NCI-H510A (cell line): Measurements from ENCODE around the gene C9orf50.

Source experiments
- DNase-seq: peaks from one replicate; lab custom pipeline; 2025; lab: John Stamatoyannopoulos, UW

Gene C9orf50

DNA sequence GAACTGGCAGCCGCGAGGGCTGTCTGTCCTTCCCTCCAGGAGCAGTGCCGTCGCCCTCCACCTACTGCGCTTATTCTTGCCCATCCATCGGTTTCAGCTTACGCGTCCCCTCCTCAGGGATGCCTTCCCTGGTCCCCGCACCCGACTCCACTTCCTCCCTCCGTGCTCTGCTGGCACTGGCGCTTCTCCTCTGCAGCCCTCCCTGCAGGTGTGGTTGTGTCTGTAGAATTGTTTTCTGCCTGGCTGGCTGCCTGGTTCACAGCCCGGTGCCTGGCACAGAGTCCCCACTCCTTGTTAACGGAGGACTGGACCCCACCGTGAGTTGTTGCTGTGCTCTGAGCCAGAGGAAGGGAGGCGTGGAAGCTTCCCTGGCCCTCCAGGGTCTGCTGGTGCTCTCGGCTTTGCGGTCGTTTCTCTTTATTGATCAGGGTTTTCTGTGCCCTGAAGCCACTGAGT, 10.8 kb upstream of the C9orf50 start:
- DNase-seq = no peak

DNA sequence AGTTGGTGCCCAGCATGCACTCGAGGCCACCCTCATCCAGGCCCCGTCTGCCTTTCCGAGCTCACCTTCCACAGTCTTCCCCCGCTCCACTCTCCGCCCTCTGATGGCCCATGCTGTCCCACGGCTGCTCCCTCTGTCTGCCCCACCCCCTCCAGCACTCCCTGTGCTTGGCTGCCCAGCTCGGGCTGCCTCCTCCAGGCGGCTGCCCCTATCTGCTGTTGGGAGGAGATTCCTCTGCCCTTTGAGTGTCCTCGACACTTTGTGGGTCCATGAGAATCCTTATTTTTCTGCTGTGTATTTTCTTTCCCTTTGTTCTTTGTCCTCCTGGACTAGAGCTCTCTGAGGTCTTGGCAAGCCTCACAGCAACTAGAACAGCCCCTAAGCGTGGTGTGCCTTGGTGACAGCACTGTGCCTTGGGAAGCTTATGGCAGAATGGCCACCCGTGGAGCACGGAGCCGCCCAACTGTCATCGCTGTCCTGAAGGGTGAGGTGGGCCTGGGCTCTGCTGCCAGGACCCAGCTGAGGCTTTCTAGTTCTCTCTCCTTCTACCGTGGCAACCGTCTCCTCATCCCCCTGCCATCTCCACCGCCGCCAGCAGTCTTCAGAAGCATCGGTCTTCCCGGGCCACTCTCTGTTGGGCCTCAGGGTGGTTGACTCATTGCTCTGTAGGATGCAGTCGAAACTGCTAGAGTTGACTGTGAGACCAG, 10.2 kb upstream of the C9orf50 start:
- DNase-seq = no peak

DNA sequence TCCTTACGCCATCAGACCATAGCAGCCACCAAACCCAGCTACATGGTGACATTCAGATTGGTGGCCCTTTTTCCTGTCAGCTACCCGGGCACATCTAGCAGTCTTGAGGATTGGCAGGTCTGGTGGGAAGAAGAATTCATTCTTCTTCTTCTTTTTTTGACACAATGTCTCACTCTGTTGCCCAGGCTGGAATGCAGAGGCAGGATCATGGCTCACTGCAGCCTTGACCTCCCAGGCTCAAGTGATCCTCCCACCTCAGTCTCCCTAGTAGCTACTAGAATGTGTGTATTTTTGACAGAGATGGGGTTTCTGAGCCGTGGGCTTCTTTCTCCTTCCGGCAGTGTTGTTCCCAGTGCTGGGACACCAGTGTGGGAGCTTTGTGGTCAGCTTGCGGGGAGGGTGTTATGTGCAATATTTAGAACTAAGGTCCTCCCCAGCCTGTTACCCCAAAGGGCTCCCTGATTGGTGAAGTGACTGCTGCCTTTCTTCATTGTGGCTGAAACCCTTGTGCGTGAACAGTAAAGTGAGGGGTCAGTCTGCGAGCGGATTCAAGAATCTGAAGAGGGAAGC, 8.4 kb upstream of the C9orf50 start:
- DNase-seq = no peak

- no peak for DNase-seq
These were observed 7.8 kb upstream of the C9orf50 start for GRCh38 chr9:129628709-129629108.

DNA sequence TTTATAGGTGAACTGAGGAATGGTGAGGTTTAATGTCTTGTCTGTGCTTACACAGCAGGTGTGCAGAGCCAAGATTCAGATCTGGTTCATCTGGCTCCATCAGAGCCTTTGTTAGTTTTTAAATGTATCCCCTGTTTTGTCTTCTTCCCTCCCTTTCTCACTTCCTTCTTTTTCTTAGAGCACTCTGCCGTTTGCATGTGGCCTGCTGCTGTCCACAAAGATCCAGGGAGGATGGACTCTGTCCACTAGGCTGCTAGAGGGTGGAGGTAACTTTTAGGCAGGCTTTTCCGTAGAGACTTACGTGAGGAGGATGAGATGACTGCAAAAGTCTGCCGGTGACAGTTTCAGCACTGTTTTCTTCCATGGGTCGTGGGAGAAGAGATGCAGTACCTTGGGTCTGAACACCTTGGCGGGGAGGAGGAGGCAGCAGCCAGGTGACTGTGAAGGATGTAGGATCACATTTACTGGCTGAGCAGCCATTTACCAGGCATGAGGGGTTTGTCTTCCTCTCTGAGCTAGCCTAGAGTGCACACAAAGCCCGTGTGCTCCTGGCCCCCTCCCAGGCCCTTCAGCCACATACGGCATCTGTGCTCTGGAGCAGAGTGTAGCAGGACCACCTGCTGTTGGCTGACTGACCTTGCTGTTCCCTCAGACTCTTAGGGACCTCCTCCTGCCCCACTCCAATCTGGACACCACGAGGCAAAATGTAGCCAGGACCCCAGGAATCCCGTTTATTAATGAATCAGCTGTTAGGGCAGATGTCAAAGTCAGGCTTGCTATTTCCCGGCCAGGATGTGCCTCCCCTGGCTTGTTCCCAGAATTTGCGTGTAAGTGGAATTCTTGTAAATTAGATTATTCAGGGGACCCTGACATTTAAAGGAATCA, 6.9 kb upstream of the C9orf50 start:
- no peak for DNase-seq

DNA sequence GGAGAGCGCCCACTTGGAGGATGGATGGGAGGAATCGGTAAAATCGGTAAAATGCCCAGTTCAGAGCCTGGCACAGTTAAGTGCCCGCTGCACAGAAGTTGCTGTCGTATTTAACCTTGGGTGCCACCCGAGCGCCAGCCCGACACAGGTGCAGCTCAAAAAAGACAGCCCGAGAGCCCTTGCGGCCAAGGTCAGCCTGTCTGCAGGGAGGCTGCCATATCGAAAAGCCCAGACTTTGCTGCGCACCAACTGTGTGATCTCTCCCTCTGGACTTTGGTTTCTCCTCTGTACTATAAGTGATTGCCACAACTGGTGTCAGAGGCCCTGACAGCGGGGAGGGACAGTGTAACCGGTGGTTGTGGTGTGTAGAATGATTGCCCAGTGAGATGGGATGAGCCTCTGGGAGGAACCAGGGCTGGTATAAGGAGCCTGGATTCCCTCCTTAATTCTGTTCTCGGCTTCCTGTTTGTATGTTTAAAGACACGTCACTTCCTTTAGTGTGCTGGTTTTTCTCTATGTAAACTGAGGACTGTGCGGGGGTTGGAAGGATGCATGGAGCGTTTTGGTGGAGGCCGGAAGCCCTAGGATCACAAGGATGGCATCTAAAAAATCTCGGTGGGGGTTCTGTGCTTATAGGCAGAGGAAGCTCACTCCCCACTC, 5.9 kb upstream of the C9orf50 start:
- DNase-seq = no peak

DNA sequence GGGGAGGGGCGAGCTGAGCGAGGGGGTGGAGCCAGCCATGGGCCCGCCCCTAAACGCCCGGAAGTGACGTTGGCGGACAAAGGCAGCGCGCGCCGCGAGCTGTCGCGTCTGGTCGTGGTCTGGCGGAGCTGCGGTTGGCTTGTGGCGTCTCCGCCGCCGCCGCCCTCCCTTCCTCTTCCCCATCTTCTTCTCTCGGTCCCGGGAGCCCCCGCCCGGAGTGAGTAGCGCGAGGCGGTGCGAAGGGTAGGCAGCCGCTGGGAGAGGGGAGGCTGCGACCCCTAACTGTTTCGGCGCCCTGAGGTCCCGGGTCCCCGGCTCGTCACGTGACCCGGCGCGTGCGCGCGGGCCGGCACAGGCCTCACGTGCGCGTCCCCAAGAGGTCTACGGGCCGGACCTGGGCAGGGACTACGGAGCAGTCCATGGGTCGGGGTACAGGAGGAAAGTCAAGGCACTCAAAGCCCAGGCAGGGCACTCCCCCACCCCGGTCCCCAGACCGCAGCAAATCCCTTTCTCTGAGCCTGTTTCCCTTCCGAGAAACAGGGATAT, 5.3 kb upstream of the C9orf50 start, which contains the start of gene NTMT1:
Gene NTMT1 (plus strand): TSS at position 85 of the 546 bp plus-strand sequence. CDS start 6,541 bp downstream, outside the sequence.
- peak; percentile 49 for DNase-seq

DNA sequence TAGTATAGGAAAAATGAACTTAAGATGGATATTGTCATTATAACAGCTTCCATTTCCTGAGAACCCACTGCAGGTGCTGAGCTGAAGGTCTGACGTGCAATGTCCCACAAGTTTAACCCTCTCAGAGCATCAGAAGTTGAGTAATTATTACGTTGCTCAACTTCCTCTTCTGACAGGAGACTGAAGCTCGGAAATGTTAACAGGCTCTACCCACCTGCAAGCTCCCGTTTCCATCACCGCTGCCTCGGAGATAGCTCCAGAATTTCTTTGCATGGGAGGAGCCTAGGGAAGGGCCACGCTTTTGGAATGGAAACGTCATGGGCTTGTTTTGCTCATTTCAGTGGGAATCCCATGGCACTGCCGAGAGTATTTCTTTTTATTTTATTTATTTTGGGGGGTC, 4.0 kb upstream of the C9orf50 start:
- DNase-seq = no peak

DNA sequence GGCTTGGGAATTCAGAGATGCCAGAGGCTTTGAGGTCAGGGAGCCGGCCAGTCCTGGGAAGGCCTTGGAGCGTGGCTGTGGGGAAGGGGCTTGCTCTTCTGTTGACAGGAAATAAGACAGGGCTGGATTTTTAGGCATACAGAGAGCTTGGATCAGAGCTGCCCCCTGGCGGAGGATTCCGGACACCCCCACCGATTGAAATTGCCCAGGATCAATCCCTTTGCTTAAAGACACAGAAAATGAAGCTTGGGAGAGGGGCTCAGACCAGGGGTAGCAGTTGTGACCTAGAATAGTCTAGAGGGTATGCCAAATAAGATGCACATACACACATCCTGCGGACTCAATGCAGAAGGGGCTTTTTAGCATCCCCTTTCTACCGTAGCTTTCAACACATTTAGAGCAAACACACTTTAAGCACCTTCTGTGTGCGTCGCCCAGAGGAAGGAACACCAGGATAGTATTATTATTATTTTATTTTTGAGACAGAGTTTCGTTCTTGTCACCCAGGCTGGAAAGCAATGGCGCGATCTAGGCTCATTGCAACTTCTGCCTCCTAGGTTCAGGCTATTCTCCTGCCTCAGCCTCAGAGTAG, 3.4 kb upstream of the C9orf50 start:
- no peak for DNase-seq

DNA sequence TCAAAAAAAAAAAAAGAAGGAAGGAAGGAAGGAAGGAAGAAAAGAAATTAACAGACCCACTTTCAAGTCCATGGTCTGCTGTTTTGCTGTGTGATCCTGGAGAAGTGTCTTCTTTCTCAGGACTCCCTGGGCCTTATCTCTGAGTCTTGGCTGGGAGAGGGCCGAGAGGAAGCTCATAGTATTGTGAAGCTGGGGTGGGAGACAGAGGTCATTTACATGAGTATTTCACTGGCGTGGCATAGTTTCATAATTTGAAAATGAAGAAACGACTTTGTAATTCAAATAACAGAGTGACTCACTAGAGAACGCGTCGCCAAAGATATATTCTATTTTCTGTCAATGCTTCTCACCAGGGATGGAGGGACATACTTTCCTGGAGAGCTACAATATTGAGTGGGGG, 2.4 kb upstream of the C9orf50 start:
- DNase-seq = no peak

DNA sequence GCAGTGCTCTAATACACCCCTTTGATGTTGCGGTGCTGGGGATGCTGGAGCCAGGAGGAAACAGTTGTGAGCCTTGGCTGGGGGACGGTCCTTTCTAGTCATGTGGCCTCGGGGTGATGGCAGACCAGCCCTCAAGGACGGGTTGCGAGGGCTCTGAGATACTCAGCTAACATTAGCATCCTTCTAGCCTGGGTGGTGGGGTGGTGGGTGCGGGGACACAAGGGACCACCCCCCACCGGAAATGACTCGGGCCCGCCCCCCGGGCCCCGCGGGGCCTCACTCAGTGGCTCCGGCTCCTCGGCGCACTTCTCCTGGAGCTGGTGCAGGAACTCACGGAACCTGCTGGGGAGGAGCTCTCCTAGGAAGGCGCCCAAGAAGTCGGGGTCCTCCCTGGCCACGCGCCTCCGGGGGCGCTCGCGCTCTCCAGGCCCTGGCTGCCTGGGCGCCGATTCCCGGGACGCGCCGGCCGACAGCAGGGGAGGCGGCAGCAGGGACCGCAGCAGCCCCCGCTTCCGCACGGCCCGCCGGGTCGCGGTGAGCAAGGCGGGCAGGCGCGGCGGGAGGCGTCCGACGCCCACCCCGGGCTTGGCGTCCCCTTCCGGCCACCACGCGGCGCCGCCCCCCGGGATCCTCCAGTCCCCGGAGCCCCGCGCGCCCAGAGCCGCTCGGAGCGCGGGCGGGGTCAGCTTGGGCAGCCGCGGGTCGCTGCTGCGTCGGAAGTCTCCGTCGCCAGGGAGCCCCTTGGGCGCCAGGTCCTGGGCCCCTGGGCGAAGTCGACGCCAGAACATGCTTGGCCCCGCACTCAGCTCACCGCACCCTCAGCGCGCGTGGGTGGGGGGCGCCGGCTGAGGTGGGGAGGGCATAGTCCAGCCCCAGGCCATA, 873 bp downstream of the C9orf50 start:
- no peak for DNase-seq

GRCh38 chr9:129617167-129617566, 3.7 kb downstream of the C9orf50 start:
- no peak for DNase-seq

DNA sequence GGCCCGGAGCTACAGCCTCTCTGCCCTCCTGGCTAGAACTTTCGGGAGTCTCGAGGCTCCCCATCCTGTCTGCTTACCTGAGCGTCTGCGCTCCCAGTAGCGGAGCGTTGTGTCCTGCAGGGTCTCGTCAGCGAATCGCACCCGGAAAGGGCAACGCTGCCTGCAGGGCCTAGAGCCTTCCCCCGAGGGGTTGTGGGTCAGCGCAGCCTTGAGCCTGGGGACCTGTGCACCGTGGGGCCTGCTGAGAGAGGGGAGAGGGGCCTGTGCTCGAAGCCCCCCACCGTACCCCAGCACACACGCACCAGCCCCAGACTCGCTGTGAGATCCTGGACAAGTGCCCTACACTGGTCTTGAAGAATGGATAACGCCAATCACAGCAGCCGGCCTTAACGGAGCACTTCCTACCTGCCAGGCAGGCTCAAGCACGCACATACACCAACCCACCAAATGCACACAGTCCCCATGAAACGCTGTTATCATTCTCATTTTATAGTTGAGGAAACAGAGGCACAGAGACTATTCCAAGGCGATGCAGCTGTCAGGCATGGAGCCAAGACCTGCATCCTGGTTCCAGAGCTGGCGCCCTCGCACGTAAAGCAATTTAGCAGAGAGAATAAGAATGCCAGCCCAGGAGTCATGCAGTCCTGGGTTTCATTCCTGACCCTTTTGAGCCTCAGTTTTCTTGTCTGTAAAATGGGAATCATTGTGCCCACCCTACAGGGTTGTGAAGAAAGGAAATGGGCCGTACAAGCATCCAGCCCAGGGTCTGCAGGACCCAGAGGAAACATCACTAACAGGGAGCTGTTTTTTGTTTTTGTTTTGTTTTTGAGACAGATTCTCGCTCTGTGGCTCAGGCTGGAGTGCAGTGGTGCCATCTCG, 5.3 kb downstream of the C9orf50 start:
- no peak for DNase-seq

DNA sequence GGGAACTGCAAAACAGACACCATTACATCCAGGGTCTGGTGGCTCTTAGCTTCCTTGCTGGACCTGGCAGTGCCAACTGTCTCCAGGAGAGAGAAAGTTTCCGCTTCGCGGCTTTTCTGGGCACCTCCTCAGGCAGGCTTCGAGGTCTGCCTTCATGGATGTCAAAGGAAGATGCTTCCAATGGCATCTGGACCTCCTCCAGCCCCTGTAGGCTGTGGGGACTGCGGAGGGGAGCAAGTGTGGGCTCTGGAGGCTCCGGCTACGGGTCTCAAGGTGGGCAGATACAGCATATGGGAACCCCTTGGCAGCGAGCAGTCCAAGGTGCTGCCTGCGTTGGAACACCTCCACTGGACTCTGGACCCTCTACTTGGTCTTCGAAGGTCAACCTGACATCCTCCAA, 6.0 kb downstream of the C9orf50 start:
- no peak for DNase-seq

DNA sequence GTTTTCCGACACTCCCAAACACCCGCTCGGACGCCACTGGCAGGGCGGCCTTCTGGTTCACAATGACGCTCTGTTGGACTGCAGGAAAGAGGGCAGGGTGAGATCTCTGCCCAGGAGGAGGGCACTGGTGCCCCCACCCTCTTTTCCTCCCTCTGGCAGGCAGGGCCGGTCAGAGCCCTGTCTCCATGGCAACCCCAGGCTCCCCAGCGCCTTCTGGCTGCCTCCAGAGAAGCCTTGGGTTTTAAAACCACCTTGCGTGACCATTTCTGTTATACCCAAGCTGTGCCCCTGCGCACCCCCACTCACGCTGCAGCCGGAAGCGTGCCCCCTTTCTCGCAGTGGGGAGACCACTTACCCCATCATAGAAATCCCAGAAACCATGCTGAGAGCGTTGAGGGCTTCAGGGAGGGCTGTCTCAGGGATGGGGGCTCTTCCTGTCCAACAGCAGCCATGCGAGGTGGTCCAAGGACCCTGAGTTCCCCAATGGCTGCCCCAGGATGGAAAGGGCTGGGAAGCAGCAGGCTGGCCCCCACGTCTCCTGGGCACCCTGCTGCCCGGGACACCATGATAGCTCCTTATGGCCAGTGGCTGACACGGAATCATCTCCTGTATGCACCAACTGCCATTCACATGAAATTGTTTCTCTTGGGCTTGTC, 7.3 kb downstream of the C9orf50 start:
- DNase-seq = no peak

GRCh38 chr9:129612815-129613519, 7.9 kb downstream of the C9orf50 start:
- DNase-seq = no peak

DNA sequence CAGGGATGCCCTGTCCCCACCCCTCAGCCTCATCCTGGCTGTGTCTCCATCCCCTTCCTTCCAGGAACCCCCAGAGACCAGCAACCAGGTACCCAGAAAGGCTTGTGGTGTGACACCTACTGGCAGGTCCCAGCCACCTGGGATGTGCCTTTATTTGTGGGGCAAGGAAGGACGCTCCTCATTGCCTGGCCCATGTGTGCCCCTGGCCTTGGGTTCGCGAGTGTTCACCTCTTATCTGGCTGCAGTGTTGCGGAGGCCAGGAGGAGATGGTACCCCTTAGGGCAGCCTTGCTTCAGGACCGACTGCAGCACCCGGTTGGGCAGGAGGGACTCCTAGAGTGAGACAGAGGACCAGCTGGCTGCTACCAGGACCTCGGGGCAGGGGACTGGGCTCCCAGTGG, 8.8 kb downstream of the C9orf50 start:
- no peak for DNase-seq

- no peak for DNase-seq
These were observed 9.5 kb downstream of the C9orf50 start for GRCh38 chr9:129611307-129611800.
